Rectal smooth muscle tissue (tissue), 1 donor: ENCODE data around the gene PXK.
A peak's percentile ranks its signal among the peaks of the same experiment; 100 is the strongest.

ENCODE experiments used
- H3K27ac ChIP-seq: one replicate; pipeline ENCODE4 v1.7.0; 2013; ENCODE audit warnings: low read depth, low read length, inconsistent platforms
- H3K27me3 ChIP-seq: one replicate; pipeline ENCODE4 v1.7.0; 2013; ENCODE audit warnings: low read length; ENCODE audit not compliant: control insufficient read depth, insufficient read depth
- H3K36me3 ChIP-seq: one replicate; pipeline ENCODE4 v1.7.0; 2013; ENCODE audit warnings: low read length; ENCODE audit not compliant: control insufficient read depth, insufficient read depth
- H3K4me1 ChIP-seq: one replicate; pipeline ENCODE4 v1.7.0; 2013; ENCODE audit warnings: low read length; ENCODE audit not compliant: control insufficient read depth, insufficient read depth
- H3K4me3 ChIP-seq: one replicate; pipeline ENCODE4 v1.7.0; 2013; ENCODE audit warnings: low read length
- H3K9ac ChIP-seq: one replicate; pipeline ENCODE4 v1.7.0; 2013; ENCODE audit warnings: low read length

The PXK gene

DNA sequence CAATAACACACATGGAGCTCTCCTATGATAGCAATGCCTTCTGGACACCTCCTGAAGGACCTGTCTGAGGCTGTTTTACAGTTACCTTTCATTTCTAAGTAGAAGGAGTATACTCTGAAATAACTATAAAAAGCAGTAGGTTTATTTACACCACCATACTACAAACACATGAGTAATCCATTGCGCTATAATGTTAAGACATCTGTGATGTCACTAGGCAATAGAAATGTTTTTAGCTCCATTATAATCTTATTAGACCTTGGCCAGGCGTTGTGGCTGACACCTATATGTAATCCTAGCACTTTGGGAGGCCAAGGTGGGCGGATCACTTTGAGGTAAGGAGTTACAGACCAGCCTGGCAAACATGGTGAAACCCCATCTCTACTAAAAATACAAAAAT lies 24.7 kb downstream of the PXK start:
- H3K4me1 ChIP-seq: peaks cover 6% of the 10 kb centered on the region
- no peak overlapping the region for H3K4me3 ChIP-seq
- peak overlapping the region; percentile 33 for H3K27ac ChIP-seq
- no peak overlapping the region for H3K9ac ChIP-seq
- no peaks in the 10 kb centered on the region for H3K36me3 ChIP-seq
- no peaks in the 10 kb centered on the region for H3K27me3 ChIP-seq

- H3K4me1 ChIP-seq: peaks cover 6% of the 10 kb centered on the region
- H3K36me3 ChIP-seq: no peaks in the 10 kb centered on the region
- H3K4me3 ChIP-seq: no peak overlapping the region
- H3K27me3 ChIP-seq: no peaks in the 10 kb centered on the region
- H3K9ac ChIP-seq: no peak overlapping the region
- H3K27ac ChIP-seq: peak overlapping the region; percentile 22
Observed at GRCh38 chr3:58358092-58358491, 25.4 kb downstream of the PXK start.

- H3K27me3 ChIP-seq: no peaks in the 10 kb centered on the region
- H3K36me3 ChIP-seq: no peaks in the 10 kb centered on the region
- no peak overlapping the region for H3K9ac ChIP-seq
- H3K4me3 ChIP-seq: no peak overlapping the region
- H3K27ac ChIP-seq: peak overlapping the region; percentile 22
- peaks cover 6% of the 10 kb centered on the region for H3K4me1 ChIP-seq
Observed at GRCh38 chr3:58358808-58359207, 26.1 kb downstream of the PXK start.

DNA sequence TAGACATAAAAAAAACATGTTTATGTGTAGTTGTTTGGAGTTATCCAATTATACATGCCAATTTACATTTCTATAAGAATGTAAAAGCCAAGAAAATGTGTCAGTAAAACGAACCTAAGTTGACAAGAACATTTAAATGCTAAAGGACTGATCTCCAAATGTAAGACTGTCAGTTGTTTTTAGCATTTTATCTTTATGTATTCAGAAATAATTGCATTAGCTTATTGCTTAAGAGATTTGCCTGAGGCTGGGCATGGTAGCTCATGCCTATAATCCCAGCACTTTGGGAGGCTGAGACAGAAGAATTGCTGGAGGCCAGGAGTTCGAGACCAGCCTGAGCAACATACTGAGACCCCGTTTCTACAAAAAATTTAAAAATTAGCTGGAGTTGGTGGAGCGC lies 26.9 kb downstream of the PXK start:
- H3K4me1 ChIP-seq: peaks cover 6% of the 10 kb centered on the region
- no peak overlapping the region for H3K4me3 ChIP-seq
- H3K36me3 ChIP-seq: no peaks in the 10 kb centered on the region
- no peaks in the 10 kb centered on the region for H3K27me3 ChIP-seq
- no peak overlapping the region for H3K27ac ChIP-seq
- H3K9ac ChIP-seq: no peak overlapping the region

DNA sequence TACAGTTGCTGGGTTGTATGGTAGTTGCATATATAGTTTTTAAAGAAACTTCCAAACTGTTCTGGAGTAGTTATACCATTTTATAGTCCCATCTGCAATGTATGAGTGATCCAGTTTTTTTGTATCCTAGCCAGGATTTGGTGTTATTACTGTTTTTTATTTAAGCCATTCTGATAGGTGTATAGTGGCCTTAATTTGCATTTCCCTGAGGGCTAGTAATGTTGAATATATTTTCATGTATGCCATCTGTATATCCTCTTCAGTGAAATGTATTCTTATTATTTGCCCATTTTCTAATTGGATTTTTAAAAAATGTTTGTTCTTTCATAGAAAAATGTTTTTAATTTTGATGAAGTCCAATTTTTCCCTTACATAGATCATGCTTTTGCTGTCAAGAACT lies 29.2 kb downstream of the PXK start:
- no peak overlapping the region for H3K4me3 ChIP-seq
- no peak overlapping the region for H3K27ac ChIP-seq
- no peak overlapping the region for H3K9ac ChIP-seq
- H3K36me3 ChIP-seq: no peaks in the 10 kb centered on the region
- no peaks in the 10 kb centered on the region for H3K4me1 ChIP-seq
- H3K27me3 ChIP-seq: no peaks in the 10 kb centered on the region

DNA sequence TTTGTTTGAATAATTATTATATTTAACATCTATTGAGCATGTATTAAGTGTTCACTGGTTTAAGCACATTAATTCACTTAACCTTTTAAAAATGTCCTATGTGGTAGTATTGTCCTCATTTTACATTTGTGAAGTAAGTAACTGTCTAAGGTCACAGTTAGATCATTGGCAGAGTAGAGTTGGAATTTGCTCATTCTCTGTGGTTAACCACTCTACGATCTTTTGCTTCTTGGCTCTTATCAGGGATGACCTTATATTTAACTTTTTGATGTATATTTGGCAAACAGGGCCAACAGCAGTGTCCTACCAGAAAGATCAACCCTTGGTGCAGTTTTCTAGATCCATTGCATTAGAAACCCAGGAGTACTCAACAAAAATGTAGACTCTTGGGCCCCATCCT lies 34.0 kb downstream of the PXK start:
- H3K27me3 ChIP-seq: no peaks in the 10 kb centered on the region
- H3K4me3 ChIP-seq: no peak overlapping the region
- H3K27ac ChIP-seq: no peak overlapping the region
- H3K9ac ChIP-seq: no peak overlapping the region
- H3K36me3 ChIP-seq: no peaks in the 10 kb centered on the region
- no peaks in the 10 kb centered on the region for H3K4me1 ChIP-seq

GRCh38 chr3:58369038-58369437 lies 36.3 kb downstream of the PXK start:
- H3K27ac ChIP-seq: no peak overlapping the region
- H3K36me3 ChIP-seq: no peaks in the 10 kb centered on the region
- H3K4me1 ChIP-seq: no peaks in the 10 kb centered on the region
- H3K9ac ChIP-seq: no peak overlapping the region
- no peak overlapping the region for H3K4me3 ChIP-seq
- H3K27me3 ChIP-seq: no peaks in the 10 kb centered on the region

GRCh38 chr3:58369876-58370275 lies 37.2 kb downstream of the PXK start:
- Histone ChIP-seq H3K9ac (no peak overlapping the region), H3K27me3 (no peaks in the 10 kb centered on the region), H3K27ac (no peak overlapping the region), H3K4me3 (no peak overlapping the region), H3K4me1 (no peaks in the 10 kb centered on the region), H3K36me3 (no peaks in the 10 kb centered on the region)

DNA sequence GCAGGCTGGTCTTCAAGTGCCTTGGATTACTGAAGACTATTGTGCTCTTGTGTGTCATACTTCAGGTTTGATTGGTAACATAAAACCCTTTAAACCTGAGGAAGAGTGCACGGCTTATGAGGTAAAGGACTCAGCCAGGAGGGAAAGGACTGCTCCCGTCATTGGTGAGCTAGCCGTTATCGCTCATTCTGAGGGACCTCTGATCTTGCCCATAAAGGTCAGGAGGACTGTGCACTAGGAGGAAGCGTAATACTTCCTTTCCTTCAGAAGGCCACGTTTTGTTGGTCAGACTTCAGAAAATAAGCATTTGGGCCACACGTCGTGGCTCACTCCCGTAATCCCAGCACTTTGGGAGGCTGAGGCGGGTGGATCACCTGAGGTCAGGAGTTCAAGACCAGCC lies 37.7 kb downstream of the PXK start:
- Histone ChIP-seq H3K9ac (no peak overlapping the region), H3K27ac (no peak overlapping the region), H3K4me1 (no peaks in the 10 kb centered on the region), H3K36me3 (no peaks in the 10 kb centered on the region), H3K4me3 (no peak overlapping the region), H3K27me3 (no peaks in the 10 kb centered on the region)

DNA sequence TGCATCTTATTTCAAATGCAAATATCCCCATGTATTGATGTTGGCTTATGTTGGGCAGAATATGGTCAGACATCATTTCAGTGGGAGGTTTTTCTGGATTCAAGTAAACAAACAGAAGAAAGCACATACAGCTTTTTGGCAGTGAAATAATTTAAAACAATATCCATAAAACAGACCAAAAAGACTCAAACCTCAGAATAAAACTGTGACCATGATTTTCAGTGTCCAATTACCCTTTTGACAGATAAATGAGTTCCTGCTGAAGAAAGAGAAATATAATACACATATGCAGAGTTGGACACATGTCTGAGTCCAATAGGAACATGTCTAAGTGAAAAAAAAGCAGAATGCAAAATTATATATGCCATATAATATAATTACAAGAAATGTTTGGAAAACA lies 39.1 kb downstream of the PXK start:
- H3K4me1 ChIP-seq: no peaks in the 10 kb centered on the region
- H3K9ac ChIP-seq: no peak overlapping the region
- no peak overlapping the region for H3K27ac ChIP-seq
- H3K4me3 ChIP-seq: no peak overlapping the region
- no peaks in the 10 kb centered on the region for H3K27me3 ChIP-seq
- H3K36me3 ChIP-seq: no peaks in the 10 kb centered on the region

DNA sequence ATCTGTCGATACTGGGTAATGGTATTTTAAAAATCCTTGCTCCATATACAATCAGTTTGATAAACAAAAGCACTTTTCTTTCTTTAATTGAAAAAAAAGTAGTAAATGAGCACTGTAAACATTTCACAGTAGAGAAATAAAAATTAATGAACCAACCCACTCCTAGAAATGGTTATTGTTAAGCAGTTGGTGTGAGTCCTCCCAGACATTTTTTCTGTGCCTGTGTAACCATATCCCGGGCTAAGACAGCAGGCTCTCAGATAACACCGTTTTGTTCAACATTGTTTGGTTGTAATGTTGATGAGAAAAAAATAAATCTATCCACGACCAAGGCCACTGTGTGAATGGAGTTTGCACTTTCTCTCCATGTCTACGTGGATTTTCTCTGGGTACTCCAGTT lies 42.6 kb downstream of the PXK start:
- Histone ChIP-seq H3K36me3 (no peaks in the 10 kb centered on the region), H3K4me1 (no peaks in the 10 kb centered on the region), H3K27ac (no peak overlapping the region), H3K9ac (no peak overlapping the region), H3K27me3 (no peaks in the 10 kb centered on the region), H3K4me3 (no peak overlapping the region)

GRCh38 chr3:58377168-58377567 lies 44.5 kb downstream of the PXK start:
- Histone ChIP-seq H3K36me3 (no peaks in the 10 kb centered on the region), H3K27me3 (no peaks in the 10 kb centered on the region), H3K4me3 (no peak overlapping the region), H3K9ac (no peak overlapping the region), H3K4me1 (no peaks in the 10 kb centered on the region), H3K27ac (no peak overlapping the region)

GRCh38 chr3:58377750-58378149 lies 45.1 kb downstream of the PXK start:
- H3K9ac ChIP-seq: no peak overlapping the region
- H3K36me3 ChIP-seq: no peaks in the 10 kb centered on the region
- no peaks in the 10 kb centered on the region for H3K27me3 ChIP-seq
- no peaks in the 10 kb centered on the region for H3K4me1 ChIP-seq
- H3K27ac ChIP-seq: no peak overlapping the region
- no peak overlapping the region for H3K4me3 ChIP-seq
